Nephron (organoid): ENCODE results near the gene ZNF296.

ENCODE experiments used
- H3K27ac Mint-ChIP-seq, 3 experiments: 2 replicates each; pipeline ENCODE4 v1.8.0; 2020; ENCODE audit warnings: mixed read lengths in 3 of 3, mild to moderate bottlenecking in 2 of 3, moderate library complexity in 1 of 3
- H3K27me3 Mint-ChIP-seq: 2 replicates; pipeline ENCODE4 v1.8.0; 2021; ENCODE audit warnings: low read depth, mild to moderate bottlenecking, moderate library complexity, mixed read lengths
- H3K36me3 Mint-ChIP-seq: 2 replicates; pipeline ENCODE4 v1.8.0; 2020; ENCODE audit warnings: low read depth, mixed read lengths
- H3K4me1 Mint-ChIP-seq: 2 replicates; pipeline ENCODE4 v1.8.0; 2020; ENCODE audit warnings: mixed read lengths
- H3K4me3 Mint-ChIP-seq, 3 experiments: 2 replicates each; pipeline ENCODE4 v1.8.0; 2020; ENCODE audit warnings: mild to moderate bottlenecking in 3 of 3, mixed read lengths in 3 of 3, moderate library complexity in 2 of 3
- H3K9me3 Mint-ChIP-seq: 2 replicates; pipeline ENCODE4 v1.8.0; 2020; ENCODE audit warnings: mixed read lengths
- CTCF ChIP-seq, 3 experiments: fragments of 200-600 bp; sonication (generic); IDR thresholded peaks; one replicate each; pipeline ENCODE4 v1.5.0; 2021; ENCODE audit warnings: antibody characterized with exemption in 3 of 3; ENCODE audit not compliant: unreplicated experiment in 3 of 3

Gene ZNF296

GRCh38 chr19:45071545-45071938 is 4.7 kb downstream of the ZNF296 start:
- TF ChIP-seq CTCF (IDR thresholded peaks at IDR 0.05; ENCODE audit: unreplicated experiment in 3 of 3) = no peak
- H3K9me3 Mint-ChIP-seq = no peaks in the 10 kb centered on the region
- H3K4me3 Mint-ChIP-seq = no peak overlapping the region
- H3K27me3 Mint-ChIP-seq = peaks cover 14% of the 10 kb centered on the region
- H3K4me1 Mint-ChIP-seq = peaks cover 6% of the 10 kb centered on the region
- H3K27ac Mint-ChIP-seq = no peak overlapping the region
- peaks cover 18% of the 10 kb centered on the region for H3K36me3 Mint-ChIP-seq

GRCh38 chr19:45070861-45071544 is 5.3 kb downstream of the ZNF296 start:
- Mint-ChIP-seq H3K27me3 (peaks cover 12% of the 10 kb centered on the region), H3K9me3 (no peaks in the 10 kb centered on the region), H3K4me3 (no peak overlapping the region), H3K36me3 (peaks cover 18% of the 10 kb centered on the region), H3K27ac (no peak overlapping the region), H3K4me1 (peaks cover 5% of the 10 kb centered on the region)
- TF ChIP-seq CTCF (IDR thresholded peaks at IDR 0.05; ENCODE audit: unreplicated experiment in 3 of 3) = no peak

GRCh38 chr19:45070214-45070613 is 6.1 kb downstream of the ZNF296 start:
- H3K4me3 Mint-ChIP-seq = no peak overlapping the region
- no peak overlapping the region for H3K27ac Mint-ChIP-seq
- H3K27me3 Mint-ChIP-seq = peaks cover 7% of the 10 kb centered on the region
- peaks cover 5% of the 10 kb centered on the region for H3K4me1 Mint-ChIP-seq
- H3K36me3 Mint-ChIP-seq = peaks cover 24% of the 10 kb centered on the region
- no peaks in the 10 kb centered on the region for H3K9me3 Mint-ChIP-seq
- no peak for TF ChIP-seq CTCF (IDR thresholded peaks at IDR 0.05; ENCODE audit: unreplicated experiment in 3 of 3)

DNA sequence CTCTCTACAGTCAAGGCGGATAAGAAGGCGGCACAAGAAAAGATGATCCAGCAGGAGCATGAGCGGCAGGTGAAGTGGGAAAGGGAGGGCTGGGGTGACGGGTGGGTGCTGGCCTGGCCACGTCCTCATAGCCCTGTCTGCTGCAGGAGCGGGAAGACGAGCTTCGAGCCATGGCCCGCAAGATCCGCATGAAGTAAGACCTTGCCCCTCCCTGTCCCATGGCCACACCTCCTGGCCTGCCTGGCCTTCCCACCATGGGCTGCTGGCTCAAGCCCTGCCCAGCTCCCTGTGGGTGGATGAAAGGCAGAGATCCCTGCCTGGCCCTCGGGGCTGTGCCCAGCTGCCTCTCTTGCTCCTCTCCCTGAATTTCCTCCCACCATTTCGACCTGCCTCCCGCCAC is 7.2 kb downstream of the ZNF296 start:
- Mint-ChIP-seq H3K36me3 (peaks cover 28% of the 10 kb centered on the region), H3K9me3 (no peaks in the 10 kb centered on the region), H3K4me1 (no peaks in the 10 kb centered on the region), H3K27ac (no peak overlapping the region), H3K27me3 (no peaks in the 10 kb centered on the region), H3K4me3 (no peak overlapping the region)
- TF ChIP-seq CTCF (IDR thresholded peaks at IDR 0.05; ENCODE audit: unreplicated experiment in 3 of 3) = no peak

- Mint-ChIP-seq H3K4me3 (no peak overlapping the region), H3K9me3 (no peaks in the 10 kb centered on the region), H3K36me3 (peaks cover 32% of the 10 kb centered on the region), H3K27ac (no peak overlapping the region), H3K27me3 (no peaks in the 10 kb centered on the region), H3K4me1 (no peaks in the 10 kb centered on the region)
- no peak for TF ChIP-seq CTCF (IDR thresholded peaks at IDR 0.05; ENCODE audit: unreplicated experiment in 3 of 3)
These were observed 8.2 kb downstream of the ZNF296 start for GRCh38 chr19:45068041-45068440.
